Measurements from ENCODE around the gene KCNJ13.

GRCh38 chr2:232800166-232800565 lies 23.8 kb upstream of the KCNJ13 start:
- TF ChIP-seq CTCF (IDR thresholded peaks at IDR 0.05) (no peak), POLR2A (IDR thresholded peaks at IDR 0.05) (no peak)

All from esophagus squamous epithelium (tissue), 4 donors.